GM18499 (cell line): Measurements from ENCODE around the gene PATJ.
"Not testable (repeated sequence)": the region's sequence is repeated elsewhere in the genome, so short reads cannot be mapped to it uniquely, and the experiment has no call there.

Experiments
- ATAC-seq: cut with Tn5 transposase; IDR thresholded peaks from one replicate; pipeline ENCODE4 v1.9.1; 2021; ENCODE audit warnings: moderate number of reproducible peaks; ENCODE audit not compliant: insufficient read depth, unreplicated experiment

PATJ gene

DNA sequence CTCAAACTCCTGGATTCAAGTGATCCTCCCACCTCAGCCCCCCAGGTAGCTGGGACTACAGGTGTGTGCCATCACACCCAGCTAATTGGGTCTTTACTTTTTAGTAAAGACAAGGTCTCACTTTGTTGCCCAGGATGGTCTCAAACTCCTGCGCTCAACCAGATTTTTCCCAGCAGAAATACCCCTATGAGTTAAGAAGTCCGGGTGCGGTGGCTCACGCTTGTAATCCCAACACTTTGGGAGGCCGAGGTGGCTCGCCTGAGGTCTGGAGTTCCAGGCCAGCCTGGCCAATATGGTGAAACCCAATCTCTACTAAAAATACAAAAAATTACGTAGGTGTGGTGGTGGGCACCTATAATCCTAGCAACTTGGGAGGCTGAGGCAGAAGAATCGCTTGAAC is 445.8 kb downstream of the PATJ start:
- ATAC-seq: no peak

DNA sequence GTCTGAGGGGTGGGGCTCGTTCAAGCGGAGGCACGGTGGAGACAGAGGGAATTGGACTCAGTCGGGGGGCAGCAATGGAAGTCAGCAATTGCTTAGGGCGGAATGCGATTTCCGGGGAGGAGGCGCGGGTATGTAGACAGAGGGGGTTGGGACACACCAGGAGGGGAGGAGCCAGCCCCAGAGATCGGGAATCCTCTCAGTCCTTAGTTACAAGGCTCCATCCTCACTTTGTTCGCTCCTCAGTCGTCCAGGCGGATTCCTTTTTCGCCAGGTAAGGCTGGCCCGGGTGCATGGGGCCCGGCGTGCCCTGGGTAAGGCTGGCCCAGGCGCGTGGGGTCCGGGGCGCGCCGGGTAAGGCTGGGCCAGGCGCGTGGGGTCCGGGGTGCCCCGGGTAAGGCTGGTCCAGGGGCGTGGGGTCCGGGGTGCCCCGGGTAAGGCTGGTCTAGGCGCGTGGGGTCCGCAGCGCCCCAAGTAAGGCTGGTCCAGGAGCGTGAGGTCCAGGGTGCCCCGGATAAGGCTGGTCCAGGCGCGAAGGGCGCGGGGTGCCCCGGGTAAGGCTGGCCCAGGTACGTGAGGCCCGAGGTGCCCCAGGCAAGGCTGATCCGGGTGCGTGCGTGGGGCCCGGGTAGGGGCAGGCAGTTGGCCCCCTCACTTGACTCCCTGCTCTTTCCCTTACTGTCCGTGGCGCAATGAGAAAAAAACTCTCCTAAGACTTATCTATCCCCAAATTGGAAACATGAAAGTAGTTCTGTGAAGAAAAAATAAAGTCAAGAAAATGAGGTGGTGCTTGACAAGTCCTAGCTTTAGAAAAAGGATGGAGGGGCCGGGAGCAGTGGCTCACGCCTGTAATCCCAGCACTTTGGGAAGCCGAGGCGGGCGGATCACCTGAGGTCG is 452.6 kb downstream of the PATJ start, which contains the start of gene L1TD1:
L1TD1 (plus strand) TSS at position 199 of the 894 bp plus-strand sequence. CDS start 11,780 bp downstream, outside the sequence.
- no peak for ATAC-seq

DNA sequence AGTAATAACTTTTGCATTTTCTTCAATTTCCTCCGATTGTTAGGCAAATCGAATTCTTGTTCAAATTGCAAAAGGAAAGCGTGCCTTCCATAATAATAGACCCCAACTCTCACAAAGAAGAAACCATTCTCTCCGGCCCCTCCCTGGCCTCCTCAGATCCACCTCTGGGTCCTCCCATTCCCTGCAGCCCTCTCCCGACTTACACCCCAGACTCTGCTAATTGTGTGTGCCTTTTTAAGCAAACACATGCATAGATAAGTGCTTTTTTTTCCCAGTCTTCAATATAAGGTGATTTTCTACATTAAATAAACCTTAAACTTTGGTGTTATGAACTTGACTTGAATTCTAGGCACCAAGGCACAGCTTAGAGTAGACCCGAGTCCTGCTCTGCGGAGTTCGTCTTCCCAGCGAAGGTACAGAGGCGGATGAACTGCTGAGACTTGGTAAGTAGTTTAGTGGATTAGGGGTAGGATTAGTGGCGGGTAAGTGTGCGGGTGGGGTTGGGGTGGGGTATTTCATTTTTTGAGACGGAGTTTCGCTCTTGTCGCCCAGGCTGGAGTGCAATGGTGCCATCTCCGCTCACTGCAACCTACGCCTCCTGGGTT is 453.9 kb downstream of the PATJ start:
- no peak for ATAC-seq

DNA sequence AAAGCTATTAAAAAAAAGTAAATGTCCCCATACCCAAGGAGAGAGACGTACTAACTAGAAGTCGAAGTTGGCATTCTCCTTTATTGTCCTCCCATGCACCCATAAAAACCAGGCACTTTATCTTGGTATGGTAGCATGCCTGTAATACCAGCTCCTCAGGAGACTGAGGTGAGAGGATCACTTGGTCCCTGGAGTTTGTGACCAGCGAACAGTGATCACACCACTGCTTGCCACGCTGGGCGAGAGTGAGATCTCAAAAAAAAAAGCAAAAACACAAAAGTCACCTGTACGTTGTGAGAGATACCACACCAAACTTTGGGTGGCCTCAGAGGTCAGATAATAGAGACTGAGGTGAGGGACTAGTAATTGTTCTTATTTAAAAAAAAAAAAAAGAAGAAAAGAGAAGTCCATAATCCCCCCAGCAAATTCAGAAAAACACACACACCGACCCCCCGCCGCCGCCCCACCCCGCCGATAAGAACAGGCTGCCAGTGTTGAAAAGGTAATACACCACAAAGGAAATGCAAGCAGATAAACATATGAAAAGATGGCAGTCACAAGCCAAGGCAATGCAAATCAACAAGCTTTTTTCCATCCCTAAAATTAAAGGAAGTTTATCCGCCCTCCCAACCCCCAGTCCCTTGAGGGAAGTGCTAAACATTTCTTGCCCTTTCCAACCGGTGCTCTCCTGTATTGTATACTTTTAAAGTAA is 455.9 kb downstream of the PATJ start:
- ATAC-seq: no peak

DNA sequence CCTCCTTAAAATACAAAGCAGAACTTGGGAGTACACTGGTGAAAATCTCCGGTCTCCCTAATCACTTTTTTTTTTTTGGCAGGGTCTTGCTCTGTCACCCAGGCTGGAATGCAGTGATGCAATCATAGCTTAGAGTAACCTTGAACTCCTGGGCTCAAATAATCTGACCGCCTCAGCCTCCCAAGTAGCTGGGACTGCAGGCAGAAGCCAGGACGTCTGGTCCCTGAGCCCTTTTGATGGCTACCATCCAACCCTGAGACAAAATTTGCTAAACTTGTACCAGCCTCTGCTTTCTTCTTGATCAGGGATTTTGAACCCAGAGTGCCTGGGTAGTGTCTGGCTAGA is 456.5 kb downstream of the PATJ start:
- ATAC-seq: no peak

DNA sequence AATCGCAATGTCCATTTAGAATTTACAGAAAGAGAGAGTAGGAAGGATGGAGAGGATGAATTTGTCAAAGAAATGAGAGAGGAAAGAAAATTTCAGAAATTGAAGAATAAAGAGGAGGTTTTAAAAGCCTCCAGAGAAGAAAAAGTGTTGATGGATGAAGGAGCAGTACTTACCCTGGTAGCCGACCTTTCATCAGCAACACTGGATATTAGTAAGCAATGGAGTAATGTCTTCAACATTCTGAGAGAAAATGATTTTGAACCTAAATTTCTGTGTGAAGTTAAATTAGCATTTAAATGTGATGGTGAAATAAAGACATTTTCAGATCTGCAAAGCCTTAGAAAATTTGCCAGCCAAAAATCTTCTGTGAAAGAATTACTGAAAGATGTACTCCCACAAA is 464.9 kb downstream of the PATJ start:
- ATAC-seq: no peak

DNA sequence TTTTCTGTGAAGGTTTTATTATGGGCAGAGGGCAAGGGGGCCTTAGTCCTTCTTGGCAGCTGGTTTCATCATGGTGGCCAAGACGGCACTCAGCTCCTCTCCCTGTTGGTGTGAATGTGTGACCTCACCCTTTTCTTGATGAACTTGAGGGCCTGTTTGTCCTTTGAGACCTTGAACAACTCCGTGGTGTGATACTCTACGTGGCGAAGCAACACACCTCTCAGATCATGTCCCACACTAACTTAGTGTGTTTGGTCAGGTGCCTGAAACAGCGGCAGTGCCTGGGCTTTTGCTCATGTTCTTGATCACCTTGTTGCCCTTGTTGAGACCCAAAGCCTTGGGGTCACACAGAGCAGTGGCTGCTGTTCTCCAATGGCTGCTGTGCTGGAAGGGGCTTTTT is 465.8 kb downstream of the PATJ start:
- no peak for ATAC-seq

DNA sequence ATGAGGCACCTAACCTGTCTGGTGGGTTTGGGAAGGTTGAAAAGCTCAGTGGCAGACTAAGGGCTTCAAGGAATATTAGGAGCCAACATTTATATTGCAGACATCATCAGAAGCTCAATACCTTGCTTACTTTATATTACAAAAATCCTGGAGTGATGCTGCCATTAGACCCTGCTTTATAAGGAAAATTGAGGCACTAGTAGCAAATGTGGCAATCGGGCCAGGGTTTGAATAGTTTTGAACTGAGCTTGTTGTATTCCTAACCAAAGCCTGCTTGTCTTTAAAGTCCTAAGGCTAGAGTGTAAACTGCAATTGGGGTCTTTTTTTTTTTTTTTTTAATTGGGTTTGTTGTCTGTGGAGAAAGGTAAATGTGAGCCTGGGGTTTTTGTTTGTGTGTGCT is 466.7 kb downstream of the PATJ start:
- ATAC-seq: no peak

DNA sequence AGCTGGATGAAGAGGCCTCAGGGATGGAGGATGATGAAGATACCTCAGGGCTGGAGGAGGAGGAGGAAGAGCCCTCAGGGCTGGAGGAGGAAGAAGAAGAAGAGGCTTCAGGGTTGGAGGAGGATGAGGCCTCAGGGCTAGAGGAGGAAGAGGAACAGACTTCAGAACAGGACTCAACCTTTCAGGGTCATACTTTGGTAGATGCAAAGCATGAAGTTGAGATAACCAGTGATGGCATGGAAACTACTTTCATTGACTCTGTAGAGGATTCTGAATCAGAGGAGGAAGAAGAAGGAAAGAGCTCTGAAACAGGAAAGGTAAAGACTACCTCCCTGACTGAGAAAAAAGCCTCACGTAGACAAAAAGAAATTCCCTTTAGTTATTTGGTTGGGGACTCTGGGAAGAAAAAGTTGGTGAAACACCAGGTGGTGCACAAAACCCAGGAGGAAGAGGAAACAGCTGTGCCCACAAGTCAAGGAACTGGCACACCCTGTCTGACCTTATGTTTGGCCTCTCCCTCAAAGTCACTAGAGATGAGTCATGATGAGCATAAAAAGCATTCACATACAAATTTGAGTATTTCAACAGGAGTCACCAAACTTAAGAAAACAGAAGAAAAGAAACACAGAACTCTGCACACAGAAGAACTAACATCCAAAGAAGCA is 467.8 kb downstream of the PATJ start:
- no peak for ATAC-seq

DNA sequence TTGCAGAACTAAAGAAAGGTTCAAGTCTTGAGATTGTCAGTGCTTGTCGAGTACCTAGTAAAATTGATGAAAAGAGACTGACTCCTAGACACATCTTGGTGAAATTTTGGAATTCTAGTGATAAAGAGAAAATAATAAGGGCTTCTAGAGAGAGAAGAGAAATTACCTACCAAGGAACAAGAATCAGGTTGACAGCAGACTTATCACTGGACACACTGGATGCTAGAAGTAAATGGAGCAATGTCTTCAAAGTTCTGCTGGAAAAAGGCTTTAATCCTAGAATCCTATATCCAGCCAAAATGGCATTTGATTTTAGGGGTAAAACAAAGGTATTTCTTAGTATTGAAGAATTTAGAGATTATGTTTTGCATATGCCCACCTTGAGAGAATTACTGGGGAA is 468.7 kb downstream of the PATJ start:
- no peak for ATAC-seq

DNA sequence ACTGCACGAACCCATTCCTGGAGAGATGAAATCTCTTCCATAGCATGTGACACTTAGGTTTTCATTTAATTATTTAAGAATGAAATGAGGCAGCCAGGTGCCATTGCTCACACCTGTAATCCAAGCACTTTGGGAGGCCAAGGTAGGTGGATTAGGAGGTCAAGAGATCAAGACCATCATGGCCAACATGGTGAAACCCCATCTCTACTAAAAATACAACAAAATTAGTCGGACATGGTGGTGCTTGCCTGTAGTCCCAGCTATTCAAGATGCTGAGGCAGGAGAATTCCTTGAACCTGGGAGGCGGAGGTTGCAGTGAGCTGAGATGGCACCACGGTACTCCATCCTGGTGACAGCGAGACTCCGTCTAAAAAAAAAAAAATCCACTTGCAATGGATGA is 470.1 kb downstream of the PATJ start:
- ATAC-seq: no peak

DNA sequence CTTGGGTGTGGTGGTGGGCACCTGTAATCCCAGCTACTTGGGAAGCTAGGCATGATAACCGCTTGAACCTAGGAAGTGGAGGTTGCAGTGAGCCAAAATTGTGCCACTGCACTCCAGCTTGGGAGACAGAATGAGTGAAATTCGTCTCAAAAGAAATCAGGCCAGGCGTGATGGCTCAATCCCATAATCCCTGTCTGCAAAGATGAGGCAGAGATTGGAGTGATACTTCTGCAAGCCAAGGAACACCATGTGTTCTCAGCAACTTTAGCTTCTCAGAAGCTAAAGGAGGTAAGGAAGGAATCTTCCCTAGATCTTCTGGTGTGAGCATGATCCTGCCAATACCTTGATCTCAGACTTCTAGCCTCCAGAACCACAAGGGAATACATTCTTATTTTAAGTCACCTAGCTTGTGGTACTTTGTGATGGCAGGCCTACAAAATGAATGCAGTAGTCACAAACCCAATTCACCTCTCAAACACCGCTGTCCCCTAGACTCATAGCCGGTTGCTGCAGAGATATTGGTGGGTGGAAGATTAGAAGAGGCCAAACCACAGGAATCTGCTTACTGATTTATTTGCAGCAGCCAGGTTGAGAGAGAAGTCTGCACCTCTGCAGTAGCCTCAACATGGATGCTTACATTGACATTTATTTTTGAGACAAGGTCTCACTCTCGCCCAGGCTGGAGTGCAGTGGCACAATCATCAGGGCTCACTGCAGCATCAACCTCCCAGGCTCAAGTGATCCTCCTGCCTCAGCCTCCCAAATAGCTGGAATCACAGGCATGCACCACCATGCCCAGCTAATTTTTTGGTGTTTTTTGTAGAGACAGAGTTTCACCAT is 471.0 kb downstream of the PATJ start:
- no peak for ATAC-seq

DNA sequence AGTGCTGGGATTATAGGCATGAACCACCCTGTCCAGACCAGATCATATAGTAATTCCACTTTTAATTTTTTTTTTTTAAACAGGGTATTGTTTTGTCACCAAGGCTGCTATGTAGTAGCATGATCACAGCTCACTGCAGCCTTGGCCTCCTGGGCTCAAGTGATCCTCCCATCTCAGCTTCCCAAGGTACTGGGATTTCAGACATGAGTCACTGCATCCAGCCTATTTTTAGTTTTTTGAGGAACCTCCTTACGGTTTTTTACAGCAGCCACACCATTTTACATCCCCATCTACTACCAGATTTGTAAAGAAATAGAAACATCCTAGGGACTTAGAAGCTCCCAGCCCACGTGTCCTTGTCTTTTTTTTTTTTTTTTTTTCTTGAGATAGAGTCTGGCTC is 476.3 kb downstream of the PATJ start:
- no peak for ATAC-seq

DNA sequence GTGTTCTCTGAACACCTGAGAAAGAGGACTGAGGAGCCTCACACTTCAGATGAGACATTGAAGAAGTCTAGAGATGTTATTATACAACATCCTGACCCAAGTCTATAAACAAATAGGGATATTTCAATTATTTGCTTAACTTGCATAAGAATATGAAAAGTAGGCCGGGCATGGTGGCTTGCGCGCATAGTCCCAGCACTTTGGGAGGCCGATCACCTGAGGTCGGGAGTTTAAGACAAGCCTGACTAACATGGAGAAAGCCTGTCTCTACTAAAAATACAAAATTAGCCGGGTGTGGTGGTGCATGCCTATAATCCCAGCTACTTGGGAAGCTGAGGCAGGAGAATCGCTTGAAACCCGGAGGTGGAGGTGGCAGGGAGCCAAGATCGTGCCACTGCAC is 478.2 kb downstream of the PATJ start:
- ATAC-seq: not testable (repeated sequence)

DNA sequence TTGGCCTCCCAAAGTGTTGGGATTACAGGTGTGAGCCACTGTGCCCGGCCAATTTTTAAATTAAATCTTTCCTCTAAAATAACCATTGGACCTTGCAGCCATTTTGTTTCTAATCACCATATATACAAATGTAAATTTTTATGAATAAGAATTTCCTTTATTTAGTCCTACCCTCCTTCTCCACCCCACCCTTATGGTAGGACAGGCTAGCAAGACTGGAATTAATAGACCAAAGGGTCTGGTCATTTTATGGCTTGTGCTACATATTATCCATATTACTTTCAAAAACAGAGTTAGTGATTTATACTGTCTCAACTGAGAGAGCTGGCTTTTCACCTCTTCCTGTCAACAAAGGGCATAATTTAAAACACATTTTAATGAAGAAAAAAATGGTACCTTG is 478.9 kb downstream of the PATJ start:
- ATAC-seq: no peak

DNA sequence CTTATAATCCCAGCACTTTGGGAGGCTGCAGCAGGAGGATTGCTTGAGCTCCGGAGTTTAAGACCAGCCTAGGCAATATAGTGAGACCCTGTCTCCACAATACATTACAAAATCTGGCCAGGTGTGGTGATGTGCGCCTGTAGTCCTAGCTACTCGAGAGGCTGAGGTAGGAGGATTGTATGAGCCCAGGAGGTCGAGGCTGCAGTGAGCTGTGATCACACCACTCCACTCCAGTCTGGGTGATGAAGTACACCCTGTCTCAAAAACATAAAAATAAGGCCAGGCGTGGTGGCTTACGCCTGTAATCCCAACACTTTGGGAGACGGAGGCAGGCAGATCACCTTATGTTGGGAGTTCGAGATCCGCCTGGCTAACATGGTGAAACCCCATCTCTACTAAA is 480.0 kb downstream of the PATJ start:
- no peak for ATAC-seq

DNA sequence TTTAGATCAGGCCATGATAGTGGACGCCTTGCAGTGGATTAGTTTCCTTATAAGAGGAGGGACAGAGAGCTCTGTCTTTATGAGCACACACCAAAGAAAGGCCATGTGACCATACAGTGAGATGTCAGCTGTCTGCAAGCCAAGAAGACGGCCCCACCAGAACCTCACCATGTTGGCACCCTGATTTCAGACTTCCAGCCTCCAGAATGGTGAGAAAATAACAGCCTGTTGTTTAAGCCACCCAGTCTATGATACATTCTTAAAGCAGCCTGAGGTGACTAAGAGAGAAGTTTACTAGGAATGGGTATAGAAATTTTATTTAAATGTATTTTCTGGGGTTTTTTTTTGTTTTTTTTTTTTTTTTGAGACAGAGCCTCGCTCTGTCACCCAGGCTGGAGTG is 481.9 kb downstream of the PATJ start:
- ATAC-seq: no peak

DNA sequence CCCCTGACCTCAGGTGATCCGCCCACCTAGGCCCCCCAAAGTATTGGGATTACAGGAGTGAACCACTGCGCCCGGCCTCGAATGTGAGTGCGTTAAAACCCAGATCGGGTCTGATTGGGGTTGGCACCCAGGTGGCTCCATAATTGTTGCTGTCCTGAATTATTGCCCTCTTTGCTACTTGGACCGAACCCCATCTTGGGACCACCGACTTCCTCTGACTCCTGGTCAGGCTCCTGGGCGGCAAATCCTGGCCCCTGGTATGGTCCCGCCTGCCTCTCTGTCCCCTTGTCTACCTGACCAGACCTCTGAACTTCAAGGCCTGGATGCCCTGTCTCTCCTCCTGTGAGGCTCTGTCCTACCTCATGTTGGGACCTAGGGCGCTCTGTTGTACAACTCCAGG is 485.2 kb downstream of the PATJ start:
- ATAC-seq: no peak
